ENCODE measurements around the gene FCGBP. TPM values are rescaled to one million over a fixed set of nuclear protein-coding genes. Genes with fewer than 3 reads are reported as not detected.

The FCGBP gene
- total and polyA plus RNA-seq, 12 donors = 1.6 to 785 (median 79.1) TPM

DNA sequence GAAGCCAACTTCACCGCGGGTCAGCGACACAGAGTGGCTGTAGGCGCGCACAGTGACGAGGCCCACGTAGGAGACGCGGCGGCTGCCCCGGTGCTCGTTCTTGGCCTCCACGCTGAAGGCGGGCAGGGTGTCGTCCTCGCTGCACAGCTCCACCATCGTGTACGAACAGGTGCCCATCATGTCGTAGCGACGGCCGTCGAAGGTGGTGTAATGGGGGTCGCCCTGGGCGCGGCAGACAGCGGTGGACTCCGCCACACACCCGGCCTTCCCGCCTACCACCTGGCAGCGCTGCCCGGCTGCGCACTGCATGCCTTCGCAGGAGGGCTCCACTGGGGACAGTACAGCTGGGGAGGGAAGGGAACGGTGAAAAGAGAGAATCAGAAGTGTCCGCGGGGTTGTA lies 10.0 kb downstream of the FCGBP start:
- no peaks in the 10 kb centered on the region for H3K9me3 ChIP-seq (replicated peaks in 1 of 3)
- intact Hi-C loops (cut with DNase I) = no loop called here
- 93 to 94% (median 93%) methylated on average over 30 to 37 of the region's 37 CpGs for WGBS, 4 donors
- no peaks in the 10 kb centered on the region for H3K4me1 ChIP-seq (replicated peaks in 1 of 2)
- no peak overlapping the region for H3K27ac ChIP-seq
- no peaks in the 10 kb centered on the region for H3K36me3 ChIP-seq (replicated peaks in 1 of 2)
- no peak for TF ChIP-seq POLR2A (IDR thresholded peaks at IDR 0.05)
- TF ChIP-seq, protein P1, sequence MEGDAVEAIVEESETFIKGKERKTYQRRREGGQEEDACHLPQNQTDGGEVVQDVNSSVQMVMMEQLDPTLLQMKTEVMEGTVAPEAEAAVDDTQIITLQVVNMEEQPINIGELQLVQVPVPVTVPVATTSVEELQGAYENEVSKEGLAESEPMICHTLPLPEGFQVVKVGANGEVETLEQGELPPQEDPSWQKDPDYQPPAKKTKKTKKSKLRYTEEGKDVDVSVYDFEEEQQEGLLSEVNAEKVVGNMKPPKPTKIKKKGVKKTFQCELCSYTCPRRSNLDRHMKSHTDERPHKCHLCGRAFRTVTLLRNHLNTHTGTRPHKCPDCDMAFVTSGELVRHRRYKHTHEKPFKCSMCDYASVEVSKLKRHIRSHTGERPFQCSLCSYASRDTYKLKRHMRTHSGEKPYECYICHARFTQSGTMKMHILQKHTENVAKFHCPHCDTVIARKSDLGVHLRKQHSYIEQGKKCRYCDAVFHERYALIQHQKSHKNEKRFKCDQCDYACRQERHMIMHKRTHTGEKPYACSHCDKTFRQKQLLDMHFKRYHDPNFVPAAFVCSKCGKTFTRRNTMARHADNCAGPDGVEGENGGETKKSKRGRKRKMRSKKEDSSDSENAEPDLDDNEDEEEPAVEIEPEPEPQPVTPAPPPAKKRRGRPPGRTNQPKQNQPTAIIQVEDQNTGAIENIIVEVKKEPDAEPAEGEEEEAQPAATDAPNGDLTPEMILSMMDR (IDR thresholded peaks at IDR 0.05) = no peak
- no peak for DNase-seq
- H3K27me3 ChIP-seq = no peaks in the 10 kb centered on the region
- H3K4me3 ChIP-seq = no peak overlapping the region

DNA sequence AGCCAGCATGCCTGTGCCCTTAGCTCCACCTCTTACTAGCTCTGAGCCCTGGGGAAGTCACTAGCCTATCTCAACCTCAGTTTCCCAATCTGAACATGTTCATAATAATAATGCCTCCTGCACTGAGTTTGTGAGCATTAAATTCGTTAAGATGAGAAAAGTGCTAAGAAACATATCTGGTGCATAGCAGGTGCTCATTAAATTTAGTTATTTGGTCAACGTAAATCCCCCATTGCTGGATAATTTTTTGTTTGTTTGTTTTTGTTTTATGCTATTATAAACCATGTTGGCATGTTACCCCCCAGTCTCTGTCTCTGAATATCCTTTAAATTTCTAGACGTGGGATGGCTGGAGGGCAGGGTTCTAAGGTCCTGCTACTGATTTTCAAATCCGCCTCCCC lies 10.6 kb downstream of the FCGBP start:
- intact Hi-C loops (cut with DNase I) = no loop called here
- Histone ChIP-seq H3K36me3 (replicated peaks in 1 of 2) (no peaks in the 10 kb centered on the region), H3K4me3 (no peak overlapping the region), H3K27ac (no peak overlapping the region), H3K9me3 (replicated peaks in 1 of 3) (no peaks in the 10 kb centered on the region), H3K4me1 (replicated peaks in 1 of 2) (no peaks in the 10 kb centered on the region), H3K27me3 (no peaks in the 10 kb centered on the region)
- no peak for TF ChIP-seq POLR2A (IDR thresholded peaks at IDR 0.05)
- TF ChIP-seq, protein P1 (IDR thresholded peaks at IDR 0.05) = no peak
- WGBS, 4 donors = 66 to 74% (median 72%) methylated on average over 4 of the region's 4 CpGs
- DNase-seq = no peak

DNA sequence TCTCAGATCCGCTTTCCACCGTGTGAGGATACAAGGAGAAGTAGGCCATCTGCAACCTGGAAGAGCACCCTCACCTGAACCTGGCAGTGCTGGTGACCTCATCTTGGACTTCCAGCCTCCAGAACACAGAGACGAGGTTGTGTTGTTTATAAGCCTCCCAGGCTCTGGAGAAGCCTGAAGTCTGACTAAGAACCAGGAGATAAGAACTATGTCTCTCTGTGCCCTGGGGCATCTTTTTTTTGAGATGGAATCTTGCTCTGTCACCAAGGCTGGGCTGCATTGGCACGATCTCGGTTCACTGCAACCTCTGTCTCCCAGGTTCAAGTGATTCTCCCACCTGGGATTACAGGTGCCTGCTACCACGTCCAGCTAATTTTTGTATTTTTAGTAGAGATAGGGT lies 14.5 kb downstream of the FCGBP start:
- no peak for TF ChIP-seq POLR2A (IDR thresholded peaks at IDR 0.05)
- TF ChIP-seq, protein P1 (IDR thresholded peaks at IDR 0.05) = no peak
- 82 to 92% (median 86%) methylated on average over 6 of the region's 6 CpGs for WGBS, 4 donors
- intact Hi-C loops (cut with DNase I) = no loop called here
- DNase-seq = no peak
- no peaks in the 10 kb centered on the region for H3K36me3 ChIP-seq (replicated peaks in 1 of 2)
- no peaks in the 10 kb centered on the region for H3K4me1 ChIP-seq (replicated peaks in 1 of 2)
- peaks cover 6% of the 10 kb centered on the region for H3K27me3 ChIP-seq
- H3K9me3 ChIP-seq (replicated peaks in 1 of 3) = no peaks in the 10 kb centered on the region
- no peak overlapping the region for H3K27ac ChIP-seq
- H3K4me3 ChIP-seq = no peak overlapping the region

DNA sequence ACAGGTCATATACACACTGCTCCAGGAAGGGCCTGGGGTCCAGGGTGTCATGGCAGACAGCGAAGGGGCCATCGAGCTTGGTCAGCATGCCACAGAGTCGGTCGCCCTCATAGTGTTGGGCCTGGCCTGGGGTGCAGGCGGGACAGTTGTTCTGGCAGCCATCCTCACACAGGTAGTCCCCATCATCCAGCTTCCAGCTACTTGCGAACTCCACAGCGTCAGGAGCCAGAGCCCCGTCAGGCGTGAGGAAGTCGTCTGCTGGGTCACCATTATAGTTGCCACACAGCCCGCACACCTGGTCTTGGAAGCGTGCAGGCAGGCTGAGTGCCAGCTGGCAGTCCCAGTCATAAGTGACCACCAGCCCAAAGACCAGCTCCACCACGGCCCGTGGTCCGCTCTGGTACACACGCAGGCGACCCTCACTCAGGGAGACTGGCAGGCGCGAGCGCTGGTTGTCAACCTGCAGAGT lies 16.2 kb downstream of the FCGBP start:
- H3K27ac ChIP-seq = no peak overlapping the region
- peak in 1 of 7 donors; percentile 36 for DNase-seq
- H3K9me3 ChIP-seq (replicated peaks in 1 of 3) = no peaks in the 10 kb centered on the region
- no peaks in the 10 kb centered on the region for H3K36me3 ChIP-seq (replicated peaks in 1 of 2)
- H3K4me3 ChIP-seq = no peak overlapping the region
- peaks cover 6% of the 10 kb centered on the region for H3K27me3 ChIP-seq
- H3K4me1 ChIP-seq (replicated peaks in 1 of 2) = no peaks in the 10 kb centered on the region
- WGBS, 4 donors = 88 to 95% (median 94%) methylated on average over 3 to 20 of the region's 20 CpGs
- intact Hi-C loops (cut with DNase I) = no loop called here
- TF ChIP-seq, protein P1 (IDR thresholded peaks at IDR 0.05) = no peak
- no peak for TF ChIP-seq POLR2A (IDR thresholded peaks at IDR 0.05)
